Measurements from ENCODE around the gene ACSBG1. TPM values are rescaled to one million over a fixed set of nuclear protein-coding genes. Genes with fewer than 3 reads are reported as not detected.

The ACSBG1 gene
- total and polyA plus RNA-seq, 10 of the 15 experiments (the other 5 are each of a cell fraction or from before 2014, with no cell fraction given) = 0.11 to 0.75 (median 0.42) TPM

DNA sequence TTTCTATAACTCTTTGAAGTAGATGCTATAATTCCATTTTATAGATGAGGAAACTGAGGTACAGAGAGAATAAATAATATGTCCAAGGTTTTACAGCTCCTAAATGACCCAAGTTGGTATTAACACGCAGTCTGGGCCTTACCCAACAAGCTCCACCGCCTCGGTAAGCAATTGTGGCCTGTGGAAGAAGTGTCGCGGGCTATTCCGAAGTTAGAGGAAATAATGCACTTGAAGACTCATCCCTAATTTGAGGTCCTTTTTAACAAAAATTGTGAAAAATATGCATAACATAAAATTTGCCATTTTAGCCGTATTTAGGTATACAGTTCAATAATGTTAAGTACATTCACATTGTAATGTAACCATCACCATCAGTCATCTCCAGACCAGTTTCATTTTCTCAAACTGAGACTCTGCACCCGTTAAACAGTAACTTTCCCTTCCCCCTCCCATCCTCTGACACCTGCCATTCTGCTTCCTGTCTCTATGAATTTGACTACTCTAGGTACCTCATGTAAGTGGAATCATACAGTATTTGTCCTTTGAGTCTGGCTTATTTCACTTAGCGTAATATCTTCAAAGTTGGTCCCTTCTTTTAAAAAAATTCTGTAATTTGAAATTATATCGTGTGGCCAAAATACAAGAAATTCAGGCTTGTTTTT lies 67.0 kb downstream of the ACSBG1 start (continued):
- TF ChIP-seq, protein P1, sequence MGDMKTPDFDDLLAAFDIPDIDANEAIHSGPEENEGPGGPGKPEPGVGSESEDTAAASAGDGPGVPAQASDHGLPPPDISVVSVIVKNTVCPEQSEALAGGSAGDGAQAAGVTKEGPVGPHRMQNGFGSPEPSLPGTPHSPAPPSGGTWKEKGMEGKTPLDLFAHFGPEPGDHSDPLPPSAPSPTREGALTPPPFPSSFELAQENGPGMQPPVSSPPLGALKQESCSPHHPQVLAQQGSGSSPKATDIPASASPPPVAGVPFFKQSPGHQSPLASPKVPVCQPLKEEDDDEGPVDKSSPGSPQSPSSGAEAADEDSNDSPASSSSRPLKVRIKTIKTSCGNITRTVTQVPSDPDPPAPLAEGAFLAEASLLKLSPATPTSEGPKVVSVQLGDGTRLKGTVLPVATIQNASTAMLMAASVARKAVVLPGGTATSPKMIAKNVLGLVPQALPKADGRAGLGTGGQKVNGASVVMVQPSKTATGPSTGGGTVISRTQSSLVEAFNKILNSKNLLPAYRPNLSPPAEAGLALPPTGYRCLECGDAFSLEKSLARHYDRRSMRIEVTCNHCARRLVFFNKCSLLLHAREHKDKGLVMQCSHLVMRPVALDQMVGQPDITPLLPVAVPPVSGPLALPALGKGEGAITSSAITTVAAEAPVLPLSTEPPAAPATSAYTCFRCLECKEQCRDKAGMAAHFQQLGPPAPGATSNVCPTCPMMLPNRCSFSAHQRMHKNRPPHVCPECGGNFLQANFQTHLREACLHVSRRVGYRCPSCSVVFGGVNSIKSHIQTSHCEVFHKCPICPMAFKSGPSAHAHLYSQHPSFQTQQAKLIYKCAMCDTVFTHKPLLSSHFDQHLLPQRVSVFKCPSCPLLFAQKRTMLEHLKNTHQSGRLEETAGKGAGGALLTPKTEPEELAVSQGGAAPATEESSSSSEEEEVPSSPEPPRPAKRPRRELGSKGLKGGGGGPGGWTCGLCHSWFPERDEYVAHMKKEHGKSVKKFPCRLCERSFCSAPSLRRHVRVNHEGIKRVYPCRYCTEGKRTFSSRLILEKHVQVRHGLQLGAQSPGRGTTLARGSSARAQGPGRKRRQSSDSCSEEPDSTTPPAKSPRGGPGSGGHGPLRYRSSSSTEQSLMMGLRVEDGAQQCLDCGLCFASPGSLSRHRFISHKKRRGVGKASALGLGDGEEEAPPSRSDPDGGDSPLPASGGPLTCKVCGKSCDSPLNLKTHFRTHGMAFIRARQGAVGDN (IDR thresholded peaks at IDR 0.05) = peak; percentile 72; the same call in 1 of the 2 replicates
- TF ChIP-seq, protein P2, sequence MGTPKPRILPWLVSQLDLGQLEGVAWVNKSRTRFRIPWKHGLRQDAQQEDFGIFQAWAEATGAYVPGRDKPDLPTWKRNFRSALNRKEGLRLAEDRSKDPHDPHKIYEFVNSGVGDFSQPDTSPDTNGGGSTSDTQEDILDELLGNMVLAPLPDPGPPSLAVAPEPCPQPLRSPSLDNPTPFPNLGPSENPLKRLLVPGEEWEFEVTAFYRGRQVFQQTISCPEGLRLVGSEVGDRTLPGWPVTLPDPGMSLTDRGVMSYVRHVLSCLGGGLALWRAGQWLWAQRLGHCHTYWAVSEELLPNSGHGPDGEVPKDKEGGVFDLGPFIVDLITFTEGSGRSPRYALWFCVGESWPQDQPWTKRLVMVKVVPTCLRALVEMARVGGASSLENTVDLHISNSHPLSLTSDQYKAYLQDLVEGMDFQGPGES (IDR thresholded peaks at IDR 0.05) = no peak
- TF ChIP-seq ZZZ3 (IDR thresholded peaks at IDR 0.05; ENCODE audit: control insufficient read depth, insufficient read length, low read depth) = no peak
- no peak for TF ChIP-seq EGR1 (IDR thresholded peaks at IDR 0.05; ENCODE audit: borderline replicate concordance in 1 of 2, low read depth in 2 of 2, low read length in 2 of 2)
- TF ChIP-seq SPI1 (IDR thresholded peaks at IDR 0.05; ENCODE audit: borderline replicate concordance, insufficient read depth, low read depth, low read length) = no peak
- TF ChIP-seq, protein P3, sequence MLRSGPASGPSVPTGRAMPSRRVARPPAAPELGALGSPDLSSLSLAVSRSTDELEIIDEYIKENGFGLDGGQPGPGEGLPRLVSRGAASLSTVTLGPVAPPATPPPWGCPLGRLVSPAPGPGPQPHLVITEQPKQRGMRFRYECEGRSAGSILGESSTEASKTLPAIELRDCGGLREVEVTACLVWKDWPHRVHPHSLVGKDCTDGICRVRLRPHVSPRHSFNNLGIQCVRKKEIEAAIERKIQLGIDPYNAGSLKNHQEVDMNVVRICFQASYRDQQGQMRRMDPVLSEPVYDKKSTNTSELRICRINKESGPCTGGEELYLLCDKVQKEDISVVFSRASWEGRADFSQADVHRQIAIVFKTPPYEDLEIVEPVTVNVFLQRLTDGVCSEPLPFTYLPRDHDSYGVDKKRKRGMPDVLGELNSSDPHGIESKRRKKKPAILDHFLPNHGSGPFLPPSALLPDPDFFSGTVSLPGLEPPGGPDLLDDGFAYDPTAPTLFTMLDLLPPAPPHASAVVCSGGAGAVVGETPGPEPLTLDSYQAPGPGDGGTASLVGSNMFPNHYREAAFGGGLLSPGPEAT (IDR thresholded peaks at IDR 0.05; ENCODE audit: low read depth) = peak; percentile 43; the same call in 1 of the 2 replicates
- no peak for TF ChIP-seq CHD4 (IDR thresholded peaks at IDR 0.05)
- peak; percentile 37; the same call in 1 of the 2 replicates for TF ChIP-seq MTA2 (IDR thresholded peaks at IDR 0.05; ENCODE audit: low read depth)
- TF ChIP-seq, protein P4, sequence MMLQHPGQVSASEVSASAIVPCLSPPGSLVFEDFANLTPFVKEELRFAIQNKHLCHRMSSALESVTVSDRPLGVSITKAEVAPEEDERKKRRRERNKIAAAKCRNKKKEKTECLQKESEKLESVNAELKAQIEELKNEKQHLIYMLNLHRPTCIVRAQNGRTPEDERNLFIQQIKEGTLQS (IDR thresholded peaks at IDR 0.05; ENCODE audit: borderline replicate concordance, extremely low read depth, low read depth, low read length) = no peak
- TF ChIP-seq, protein P5, sequence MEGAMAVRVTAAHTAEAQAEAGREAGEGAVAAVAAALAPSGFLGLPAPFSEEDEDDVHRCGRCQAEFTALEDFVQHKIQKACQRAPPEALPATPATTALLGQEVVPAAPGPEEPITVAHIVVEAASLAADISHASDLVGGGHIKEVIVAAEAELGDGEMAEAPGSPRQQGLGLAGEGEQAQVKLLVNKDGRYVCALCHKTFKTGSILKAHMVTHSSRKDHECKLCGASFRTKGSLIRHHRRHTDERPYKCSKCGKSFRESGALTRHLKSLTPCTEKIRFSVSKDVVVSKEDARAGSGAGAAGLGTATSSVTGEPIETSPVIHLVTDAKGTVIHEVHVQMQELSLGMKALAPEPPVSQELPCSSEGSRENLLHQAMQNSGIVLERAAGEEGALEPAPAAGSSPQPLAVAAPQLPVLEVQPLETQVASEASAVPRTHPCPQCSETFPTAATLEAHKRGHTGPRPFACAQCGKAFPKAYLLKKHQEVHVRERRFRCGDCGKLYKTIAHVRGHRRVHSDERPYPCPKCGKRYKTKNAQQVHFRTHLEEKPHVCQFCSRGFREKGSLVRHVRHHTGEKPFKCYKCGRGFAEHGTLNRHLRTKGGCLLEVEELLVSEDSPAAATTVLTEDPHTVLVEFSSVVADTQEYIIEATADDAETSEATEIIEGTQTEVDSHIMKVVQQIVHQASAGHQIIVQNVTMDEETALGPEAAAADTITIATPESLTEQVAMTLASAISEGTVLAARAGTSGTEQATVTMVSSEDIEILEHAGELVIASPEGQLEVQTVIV (IDR thresholded peaks at IDR 0.05; ENCODE audit: borderline replicate concordance, partially characterized antibody) = no peak
- TF ChIP-seq STAT3 (IDR thresholded peaks at IDR 0.05; ENCODE audit: low read depth, low read length) = no peak
- TF ChIP-seq, protein P6, sequence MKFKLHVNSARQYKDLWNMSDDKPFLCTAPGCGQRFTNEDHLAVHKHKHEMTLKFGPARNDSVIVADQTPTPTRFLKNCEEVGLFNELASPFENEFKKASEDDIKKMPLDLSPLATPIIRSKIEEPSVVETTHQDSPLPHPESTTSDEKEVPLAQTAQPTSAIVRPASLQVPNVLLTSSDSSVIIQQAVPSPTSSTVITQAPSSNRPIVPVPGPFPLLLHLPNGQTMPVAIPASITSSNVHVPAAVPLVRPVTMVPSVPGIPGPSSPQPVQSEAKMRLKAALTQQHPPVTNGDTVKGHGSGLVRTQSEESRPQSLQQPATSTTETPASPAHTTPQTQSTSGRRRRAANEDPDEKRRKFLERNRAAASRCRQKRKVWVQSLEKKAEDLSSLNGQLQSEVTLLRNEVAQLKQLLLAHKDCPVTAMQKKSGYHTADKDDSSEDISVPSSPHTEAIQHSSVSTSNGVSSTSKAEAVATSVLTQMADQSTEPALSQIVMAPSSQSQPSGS (IDR thresholded peaks at IDR 0.05; ENCODE audit: low read length) = 0 out of 2 replicates have a peak, but pooled peaks have one; percentile 37
- TF ChIP-seq ZNF24 (IDR thresholded peaks at IDR 0.05) = 0 out of 2 replicates have a peak, but pooled peaks have one; percentile 37

Data from GM12878 (cell line).